ENCODE data around the gene SIPA1L3.
A peak's percentile ranks its signal among the peaks of the same experiment; 100 is the strongest.
"Not testable (repeated sequence)": the region's sequence is repeated elsewhere in the genome, so short reads cannot be mapped to it uniquely, and the experiment has no call there.

The SIPA1L3 gene

DNA sequence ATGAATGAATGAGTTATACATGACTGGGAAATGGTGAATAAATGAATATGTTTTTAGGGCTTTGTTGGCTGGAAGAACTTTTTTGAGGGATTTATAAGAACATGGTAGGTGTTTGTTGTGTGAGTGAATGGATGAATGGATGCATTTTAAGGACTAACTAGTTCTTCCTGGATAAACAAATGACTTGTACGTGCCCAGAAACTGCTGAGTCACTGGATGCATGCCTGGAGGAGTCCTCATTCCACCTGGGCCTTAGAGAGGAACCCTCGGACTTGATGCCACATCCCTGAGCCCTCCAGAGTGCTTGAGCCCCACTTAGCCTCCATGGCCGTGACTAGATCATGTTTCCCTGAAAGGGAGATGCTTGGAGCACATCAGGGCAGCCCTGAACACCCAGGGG, 163.6 kb downstream of the SIPA1L3 start:
- no peak for DNase-seq (ENCODE audit: low read depth)

DNA sequence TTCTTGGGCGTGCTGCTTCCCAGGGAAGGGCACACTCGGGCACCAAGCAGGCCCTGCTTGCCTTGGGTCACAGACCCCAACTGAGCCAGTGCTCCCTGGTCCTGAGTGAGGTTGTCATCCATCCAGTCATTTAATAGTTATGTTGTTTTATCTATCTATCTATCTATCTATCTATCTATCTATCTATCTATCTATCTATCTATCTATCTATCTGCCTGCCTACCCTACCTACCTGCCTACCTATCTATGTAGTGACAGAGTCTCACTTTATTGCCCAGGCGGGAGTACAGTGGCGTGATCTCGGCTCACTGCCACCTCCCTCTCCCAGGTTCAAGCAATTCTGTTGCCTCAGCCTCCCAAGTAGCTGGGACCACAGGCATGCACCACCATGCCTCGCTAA, 164.0 kb downstream of the SIPA1L3 start:
- not testable (repeated sequence) for DNase-seq (ENCODE audit: low read depth)

DNA sequence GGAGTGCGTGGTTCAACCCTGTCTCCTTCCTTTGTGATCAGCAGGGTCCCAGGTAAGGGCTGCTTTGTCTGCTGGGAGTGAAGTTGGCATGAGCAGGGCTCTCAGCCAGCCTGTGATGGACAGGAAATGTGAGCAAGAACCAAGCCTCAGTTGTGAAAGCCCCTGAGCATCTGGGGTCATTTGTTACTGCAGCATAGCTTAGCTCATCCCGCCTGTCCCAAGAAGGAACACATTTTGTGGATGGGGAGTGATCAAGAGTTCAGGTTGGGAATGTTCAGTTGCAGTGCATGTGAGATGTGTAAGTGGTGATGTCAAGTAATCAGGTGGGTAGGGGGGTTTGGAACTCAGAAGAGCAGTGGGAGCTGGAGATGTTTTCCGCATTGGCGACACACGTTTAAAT, 164.6 kb downstream of the SIPA1L3 start:
- no peak for DNase-seq (ENCODE audit: low read depth)

DNA sequence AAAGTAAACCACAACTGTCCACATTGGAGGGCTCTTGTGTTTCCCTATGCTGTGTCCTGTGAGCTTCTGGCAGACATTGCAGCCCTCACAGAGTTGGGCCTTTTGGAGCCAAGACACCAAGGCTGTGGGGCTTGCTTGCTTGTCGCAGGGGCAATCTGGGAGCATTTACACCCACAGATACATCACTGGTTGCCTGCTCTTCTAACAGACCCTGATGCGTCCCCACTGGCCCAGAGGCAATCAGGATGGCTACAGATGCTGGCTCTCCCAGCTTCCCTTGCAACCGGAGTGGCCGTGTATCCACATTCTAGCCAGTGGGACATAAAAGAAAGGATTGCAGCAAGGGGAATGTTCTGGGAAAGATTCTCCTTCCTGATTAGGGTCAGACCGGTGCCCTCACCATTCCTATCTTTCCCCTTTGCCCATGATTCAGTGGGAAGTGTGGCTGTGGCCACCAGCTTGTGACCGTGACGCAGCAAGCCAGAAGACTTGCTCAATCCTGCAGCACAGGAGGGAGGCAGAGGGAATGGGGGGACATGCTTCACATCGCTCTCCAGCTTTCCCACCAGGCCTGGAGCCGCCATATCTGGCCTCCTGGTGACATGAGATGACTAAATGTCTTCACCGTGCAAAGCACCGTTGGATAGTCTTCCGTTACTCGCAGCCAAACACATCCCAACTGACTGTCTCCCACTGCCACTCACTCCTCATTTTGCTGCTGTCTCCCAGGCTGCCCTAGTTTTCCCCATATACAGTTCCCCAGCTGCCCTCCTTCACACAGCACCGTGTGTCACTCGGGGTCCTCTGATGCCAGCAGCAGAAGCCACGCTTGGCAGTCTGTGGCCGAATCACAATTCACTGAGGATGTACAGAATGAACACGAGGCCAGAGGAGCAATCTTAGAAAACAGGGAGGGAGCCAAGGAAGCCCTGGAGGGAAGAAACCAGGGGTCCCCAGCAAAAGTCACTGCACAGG, 166.1 kb downstream of the SIPA1L3 start:
- DNase-seq (ENCODE audit: low read depth) = no peak

DNA sequence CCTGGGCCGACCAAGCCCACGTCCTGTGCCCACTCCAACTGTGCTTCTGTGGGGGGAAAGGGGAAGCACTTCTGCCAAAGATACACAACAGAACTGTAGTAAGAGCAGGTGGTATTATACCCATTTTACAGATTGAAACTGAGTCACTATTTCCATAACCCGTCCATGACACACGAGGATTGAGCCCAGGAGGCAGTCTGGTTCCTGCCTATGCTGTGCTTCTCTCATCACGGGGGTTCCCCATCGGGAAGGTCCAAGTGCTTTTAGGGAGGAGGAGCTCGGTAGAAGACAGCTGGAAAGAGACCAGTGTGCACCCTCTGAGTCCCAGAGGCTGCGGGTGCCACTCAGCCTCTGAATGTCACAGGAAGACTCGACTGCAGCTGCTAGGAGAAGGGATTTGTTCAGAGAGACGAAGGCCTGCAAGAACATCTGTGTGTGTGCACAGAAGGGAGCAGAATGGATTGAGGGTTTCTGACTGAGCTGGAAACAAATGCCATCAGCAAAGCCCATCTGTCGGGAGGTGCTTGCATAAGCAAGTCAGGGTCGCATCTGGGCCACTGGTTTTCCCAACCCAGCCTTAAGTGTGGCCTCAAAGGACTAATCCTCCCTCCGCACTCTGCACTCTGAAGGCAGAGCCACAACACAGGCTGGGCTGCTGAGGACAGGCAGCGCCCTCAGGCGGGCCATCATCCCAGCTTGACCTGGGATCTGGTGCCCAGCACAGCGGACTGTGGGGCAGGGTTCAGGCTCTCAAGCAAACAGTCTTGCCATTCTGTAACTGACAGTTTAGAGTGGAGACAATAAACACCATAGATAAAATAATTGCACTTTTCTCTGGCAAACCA, 167.1 kb downstream of the SIPA1L3 start:
- no peak for DNase-seq (ENCODE audit: low read depth)

DNA sequence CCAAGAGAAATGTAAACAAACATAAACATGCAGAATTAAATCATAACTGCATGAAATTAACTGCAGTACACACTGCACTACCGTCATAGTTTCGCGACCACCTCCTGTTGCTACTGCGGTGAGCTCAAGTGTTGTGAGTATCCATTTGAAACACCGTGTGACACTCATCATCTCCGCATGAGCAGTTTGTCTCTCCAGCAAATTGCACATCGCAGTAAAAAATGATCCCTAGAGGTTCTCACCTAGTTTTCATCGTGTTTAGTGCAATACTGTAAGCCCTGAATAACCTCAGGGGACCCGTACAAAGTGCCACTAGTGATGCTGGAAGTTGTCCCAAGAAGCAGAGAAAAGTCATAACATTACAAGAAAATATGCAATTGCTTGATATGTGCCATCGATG, 169.3 kb downstream of the SIPA1L3 start:
- DNase-seq (ENCODE audit: low read depth) = no peak

DNA sequence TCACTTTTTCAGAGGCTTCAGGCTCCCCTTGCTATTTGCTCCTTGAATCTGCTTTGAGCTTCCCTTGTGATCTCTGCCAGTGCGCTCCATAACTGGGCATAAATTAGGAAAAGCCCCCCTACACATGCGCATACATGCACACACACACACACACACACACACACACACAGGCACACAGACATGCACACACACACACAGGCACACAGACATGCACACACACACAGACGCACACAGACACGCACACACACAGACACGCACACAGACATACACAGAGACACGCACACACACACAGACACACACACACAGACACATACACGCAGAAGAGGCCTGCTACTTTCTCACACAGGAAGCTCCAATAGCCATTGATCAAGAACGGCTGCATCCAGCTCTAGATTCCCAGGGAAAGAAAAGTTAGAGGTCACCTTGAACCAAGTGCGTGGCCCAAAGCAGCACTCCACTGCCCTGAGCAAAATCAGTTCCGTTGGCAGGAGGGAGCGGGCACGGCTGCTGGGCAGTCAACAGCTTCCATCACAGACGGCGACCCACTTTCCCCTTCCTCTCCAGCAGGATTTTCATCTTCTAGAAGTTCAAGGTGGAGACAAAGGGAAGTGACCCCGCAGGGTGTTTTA, 171.4 kb downstream of the SIPA1L3 start:
- DNase-seq (ENCODE audit: low read depth) = no peak

DNA sequence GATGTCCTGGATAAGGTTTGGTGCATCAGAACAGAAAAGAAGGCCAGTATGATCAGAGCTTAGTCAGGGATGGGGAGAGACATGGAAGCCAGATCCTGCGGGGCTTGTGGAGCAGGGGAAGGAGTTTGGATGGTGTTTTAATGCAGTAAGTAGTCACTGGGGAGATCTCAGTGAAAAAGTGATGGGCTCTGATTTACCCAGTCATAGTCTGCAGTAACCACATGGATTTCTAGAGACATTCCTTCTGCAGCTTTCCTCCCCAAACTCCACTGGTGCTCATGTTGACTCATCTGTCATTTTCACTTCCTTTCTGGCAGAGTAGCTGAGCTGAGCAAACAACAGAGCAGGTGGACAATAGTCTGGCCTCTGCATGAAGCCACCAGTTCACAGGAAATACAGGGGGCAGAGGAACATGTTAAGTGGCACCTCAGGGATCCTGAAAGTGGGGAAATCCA, 172.9 kb downstream of the SIPA1L3 start:
- DNase-seq (ENCODE audit: low read depth) = no peak

DNA sequence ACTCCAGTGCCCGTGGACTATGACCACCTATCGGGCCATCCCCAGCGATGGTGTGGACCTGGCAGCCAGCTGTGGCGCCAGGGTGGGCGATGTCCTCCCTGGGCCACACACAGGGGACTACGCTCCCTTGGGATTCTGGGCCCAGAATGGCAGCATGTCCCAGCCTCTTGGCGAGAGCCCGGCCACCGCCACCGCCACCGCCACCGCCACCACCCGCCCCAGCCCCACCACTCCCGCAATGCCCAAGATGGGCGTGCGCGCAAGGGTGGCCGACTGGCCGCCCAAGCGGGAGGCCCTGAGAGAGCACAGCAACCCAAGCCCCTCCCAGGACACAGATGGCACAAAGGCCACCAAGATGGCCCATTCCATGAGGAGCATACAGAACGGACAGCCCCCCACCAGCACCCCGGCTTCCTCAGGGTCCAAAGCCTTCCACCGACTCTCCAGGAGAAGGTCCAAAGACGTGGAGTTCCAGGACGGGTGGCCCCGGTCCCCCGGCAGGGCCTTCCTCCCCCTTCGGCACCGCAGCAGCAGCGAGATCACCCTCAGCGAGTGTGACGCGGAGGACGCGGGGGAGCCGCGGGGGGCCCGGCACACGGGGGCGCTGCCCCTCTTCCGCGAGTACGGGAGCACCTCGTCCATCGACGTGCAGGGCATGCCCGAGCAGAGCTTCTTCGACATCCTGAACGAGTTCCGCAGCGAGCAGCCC, 174.7 kb downstream of the SIPA1L3 start:
- no peak for DNase-seq (ENCODE audit: low read depth)

DNA sequence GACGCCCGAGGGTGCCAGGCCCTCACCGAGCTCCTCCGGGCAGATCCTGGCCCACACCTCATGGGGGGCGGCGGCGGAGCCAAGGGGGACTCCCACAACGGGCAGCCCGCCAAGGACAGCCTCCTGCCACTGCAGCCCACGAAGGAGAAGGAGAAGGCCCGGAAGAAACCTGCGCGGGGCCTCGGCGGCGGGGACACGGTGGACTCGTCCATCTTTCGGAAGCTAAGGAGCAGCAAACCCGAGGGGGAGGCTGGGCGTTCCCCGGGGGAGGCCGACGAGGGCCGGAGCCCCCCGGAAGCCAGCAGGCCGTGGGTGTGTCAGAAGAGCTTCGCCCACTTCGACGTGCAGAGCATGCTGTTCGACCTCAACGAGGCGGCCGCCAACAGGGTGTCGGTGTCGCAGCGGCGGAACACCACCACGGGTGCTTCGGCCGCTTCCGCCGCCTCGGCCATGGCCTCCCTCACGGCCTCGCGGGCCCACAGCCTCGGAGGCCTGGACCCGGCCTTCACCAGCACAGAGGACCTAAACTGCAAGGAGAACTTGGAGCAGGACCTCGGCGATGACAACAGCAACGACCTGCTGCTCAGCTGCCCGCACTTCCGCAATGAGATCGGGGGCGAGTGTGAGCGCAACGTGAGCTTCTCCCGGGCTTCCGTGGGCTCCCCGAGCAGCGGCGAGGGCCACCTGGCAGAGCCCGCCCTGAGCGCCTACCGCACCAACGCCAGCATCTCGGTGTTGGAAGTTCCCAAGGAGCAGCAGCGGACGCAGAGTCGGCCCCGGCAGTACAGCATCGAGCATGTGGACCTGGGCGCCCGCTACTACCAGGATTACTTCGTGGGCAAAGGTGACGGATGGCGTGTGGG, 175.5 kb downstream of the SIPA1L3 start:
- DNase-seq (ENCODE audit: low read depth) = no peak

DNA sequence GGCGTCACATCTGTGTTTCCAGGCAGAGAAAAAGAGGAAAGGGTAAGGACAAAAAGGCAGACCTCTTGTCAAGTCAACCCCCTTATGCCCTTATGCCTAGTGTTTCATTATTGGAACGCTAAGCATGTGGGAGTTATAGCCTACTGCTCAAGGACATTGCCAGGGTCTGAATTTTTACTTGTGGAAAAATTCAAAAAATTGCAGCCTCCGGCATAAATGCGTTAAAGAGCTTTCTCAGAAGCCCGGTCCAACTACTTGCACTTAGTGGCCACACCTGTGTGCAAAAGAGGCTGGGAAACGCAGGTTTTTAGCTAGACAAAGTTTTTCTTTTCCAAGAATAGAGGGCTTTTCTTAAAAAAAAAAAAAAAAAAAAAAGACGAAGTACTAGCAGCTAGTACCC, 177.2 kb downstream of the SIPA1L3 start:
- no peak for DNase-seq (ENCODE audit: low read depth)

DNA sequence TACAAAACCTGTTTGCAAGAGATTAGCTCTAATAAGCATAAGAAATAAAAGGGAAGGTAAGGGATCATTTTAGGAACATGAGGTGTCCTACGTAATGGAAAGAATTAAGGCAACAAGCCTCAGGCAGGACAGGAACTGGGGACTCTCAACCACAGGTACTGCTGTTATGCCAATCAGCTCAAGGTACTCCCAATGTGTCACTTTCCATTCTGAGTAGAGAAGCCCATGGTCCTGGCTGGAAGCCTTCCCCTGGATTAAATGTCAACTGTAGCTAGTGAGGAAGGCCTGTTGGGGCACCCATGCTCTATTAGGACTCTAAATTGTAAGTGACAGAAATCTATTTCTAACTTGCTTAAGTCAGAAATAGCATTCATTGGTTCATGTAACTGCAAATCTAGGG, 182.4 kb downstream of the SIPA1L3 start:
- no peak for DNase-seq (ENCODE audit: low read depth)

DNA sequence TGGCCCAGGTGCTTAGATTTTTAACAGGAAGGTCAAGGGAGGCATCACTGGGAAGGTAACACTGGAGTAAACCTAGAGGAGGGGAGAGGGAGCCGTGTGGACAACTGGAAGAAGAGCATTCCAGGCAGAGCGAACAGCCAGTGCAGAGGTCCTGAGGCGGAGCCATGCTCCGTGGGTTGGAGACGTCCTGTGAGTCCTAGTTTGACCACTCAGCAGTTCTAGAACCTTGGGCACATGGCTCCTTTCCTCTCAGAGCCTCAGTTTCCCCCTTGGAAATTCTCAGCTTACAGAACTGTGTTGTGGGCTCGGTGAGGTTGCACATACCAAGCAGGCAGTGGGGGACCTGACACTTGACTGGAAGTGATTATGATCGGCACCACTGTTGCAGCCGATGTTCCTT, 186.1 kb downstream of the SIPA1L3 start:
- DNase-seq (ENCODE audit: low read depth) = no peak

DNA sequence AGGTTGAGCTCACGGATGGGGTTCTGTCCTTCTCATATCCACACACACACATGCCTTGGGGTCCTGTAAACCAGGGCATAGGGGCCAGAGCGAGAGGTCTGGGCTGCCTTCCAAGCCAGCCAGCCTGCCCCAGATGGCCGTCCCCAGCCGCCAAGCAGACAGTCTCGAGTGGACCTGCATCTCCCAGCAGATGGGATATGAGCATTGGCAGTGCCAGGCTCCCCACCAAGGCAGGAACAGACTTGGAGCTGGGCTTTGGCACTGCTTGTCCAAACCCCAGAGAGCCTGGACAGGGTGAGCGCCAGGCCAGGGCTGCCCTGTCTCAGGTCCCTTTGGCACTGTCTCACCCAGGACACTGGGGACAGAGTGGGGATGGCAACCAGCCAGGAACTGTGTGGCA, 186.6 kb downstream of the SIPA1L3 start:
- no peak for DNase-seq (ENCODE audit: low read depth)

DNA sequence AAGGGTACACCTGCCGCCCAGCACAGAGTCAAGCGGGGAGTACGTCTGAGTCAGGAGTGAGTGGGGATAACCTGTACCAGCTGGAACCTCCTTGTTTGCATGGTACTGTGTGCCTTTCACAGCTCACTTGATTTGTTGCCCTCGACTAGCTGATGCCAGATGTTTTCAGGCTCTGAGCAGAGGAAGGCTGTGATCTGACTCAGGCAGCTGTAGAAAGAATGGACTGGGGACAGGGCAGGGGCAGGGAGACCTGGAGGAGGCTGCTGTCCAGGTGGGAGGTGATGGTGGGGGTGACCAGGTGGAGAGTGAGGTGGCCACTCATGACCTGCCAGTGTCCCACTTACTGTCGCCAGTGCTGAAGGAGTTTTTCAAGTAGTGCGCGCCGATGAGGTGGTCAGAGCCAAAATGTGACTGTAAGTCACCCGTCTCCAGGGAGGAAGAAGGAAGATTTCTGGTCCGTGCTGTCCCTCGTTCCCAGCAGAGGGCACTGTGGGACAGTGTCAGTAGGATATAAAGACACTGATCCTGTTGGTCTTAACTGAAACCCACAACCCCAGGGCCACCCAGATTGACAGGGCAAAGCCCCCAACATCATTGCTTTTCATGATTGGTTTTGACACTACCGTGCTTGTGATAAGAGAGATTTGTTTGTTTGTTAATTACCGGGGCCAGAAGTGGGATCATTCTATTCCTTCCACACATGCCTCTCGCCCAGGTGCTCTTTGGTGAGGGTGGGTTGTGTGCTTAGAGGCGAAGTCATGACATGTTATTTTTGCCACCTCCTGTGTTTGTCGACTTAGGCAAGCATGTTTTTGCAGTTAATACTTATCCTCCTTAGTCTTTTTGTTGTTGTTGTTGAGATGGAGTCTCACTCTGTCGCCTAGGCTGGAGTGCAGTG, 188.7 kb downstream of the SIPA1L3 start:
- DNase-seq (ENCODE audit: low read depth) = peak; percentile 46

DNA sequence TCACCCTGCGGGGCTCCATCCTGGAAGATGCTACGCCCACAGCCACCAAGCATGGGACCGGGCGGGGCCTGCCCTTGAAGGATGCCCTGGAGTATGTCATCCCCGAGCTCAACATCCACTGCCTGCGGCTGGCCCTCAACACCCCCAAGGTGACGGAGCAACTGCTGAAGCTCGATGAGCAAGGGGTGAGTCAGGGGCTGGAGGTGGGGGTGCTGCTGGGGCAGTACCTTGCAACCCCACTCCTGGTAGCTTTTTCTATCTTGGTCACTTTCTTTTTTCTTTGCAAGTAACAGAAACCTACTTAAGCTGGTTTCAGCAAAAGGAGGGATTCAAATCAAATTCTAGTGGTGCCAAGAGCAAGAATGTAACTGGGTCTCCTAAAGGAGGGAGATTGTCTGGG, 193.0 kb downstream of the SIPA1L3 start:
- no peak for DNase-seq (ENCODE audit: low read depth)

DNA sequence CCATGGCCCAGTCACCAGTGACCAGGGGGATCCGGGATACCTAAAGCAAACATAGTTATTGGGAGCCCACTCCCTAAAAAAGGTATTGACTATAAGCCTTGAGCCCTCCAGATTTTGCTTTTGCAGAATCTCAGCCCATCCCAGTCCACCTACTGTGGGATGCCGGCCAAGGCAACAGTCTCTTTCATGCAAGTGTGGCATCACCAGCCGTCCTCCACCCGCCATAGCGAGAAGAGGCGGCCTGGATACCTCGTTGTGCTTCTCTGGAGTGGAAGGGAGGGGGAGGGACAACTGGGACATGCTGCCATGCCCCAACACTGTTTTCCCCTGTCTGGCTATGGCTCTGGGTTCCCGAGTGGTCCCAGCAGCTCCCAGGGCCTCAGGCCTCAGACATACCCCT, 193.6 kb downstream of the SIPA1L3 start:
- no peak for DNase-seq (ENCODE audit: low read depth)

DNA sequence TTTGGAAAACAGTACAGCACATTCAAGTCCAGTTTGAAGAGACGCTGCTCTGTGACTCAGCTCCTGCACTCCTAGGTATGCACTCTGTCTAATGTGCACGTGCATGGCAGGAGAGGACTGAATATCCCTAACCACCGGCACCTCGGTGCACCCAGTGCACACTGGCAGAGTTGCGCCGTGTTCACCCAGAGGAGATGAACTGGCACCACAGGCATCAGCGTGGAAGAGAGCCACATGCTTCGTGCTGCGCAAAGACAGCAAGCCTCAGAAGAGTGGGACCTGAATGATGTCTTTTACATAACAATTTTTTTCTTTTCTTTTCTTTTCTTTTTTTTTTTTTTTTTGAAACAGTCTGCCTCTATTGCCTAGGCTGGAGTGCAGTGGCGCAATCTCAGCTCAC, 194.7 kb downstream of the SIPA1L3 start:
- no peak for DNase-seq (ENCODE audit: low read depth)

DNA sequence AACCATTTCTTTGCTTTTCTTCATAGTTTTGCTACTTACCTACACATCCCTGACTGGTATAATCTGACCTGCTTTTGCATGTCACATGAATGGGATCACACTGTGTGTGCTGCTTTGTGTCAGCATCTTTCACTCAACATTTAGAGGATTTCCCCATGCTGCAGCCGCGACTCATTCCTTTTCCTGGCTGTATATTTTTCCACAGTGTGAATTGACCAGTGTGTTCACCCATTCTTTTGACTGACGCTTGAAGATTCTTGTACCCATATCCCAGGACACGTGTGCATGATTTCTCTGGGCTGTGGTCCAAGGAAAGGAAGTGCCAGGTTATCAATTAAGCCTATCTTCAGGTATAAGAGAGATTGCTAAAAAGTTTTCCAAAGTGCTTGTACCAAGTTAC, 198.6 kb downstream of the SIPA1L3 start:
- no peak for DNase-seq (ENCODE audit: low read depth)

DNA sequence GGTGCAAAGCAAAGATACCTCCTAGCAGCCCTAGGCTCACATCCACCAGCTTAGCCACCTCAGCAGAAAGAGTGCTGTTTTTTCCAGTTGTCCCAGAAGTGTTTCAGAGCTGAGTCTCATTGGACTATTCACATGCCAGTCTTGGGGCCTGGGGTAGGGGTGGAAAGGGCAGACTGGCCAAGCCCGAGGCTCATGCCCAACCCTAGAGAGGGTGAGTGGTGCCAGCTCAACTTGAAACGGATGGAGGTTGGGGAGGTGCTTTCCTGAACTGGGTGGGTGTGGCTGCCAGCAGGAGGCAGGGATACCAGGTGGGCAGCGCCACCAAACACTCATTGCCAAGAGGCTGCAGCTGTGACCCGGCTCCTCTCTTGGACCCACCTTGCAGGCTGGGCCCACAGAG, 200.1 kb downstream of the SIPA1L3 start:
- no peak for DNase-seq (ENCODE audit: low read depth)

Data from activated T-cell treated with anti-CD3 and anti-CD28 coated beads for 1 hour (primary cell).